ENCODE data around the gene ELP4. TPM values are rescaled to one million over a fixed set of nuclear protein-coding genes. Genes with fewer than 3 reads are reported as not detected.
A peak's percentile ranks its signal among the peaks of the same experiment; 100 is the strongest.

Gene ELP4
- total and polyA plus RNA-seq, 2 experiments from 2014 or later, result 12.3 to 25.1 TPM

DNA sequence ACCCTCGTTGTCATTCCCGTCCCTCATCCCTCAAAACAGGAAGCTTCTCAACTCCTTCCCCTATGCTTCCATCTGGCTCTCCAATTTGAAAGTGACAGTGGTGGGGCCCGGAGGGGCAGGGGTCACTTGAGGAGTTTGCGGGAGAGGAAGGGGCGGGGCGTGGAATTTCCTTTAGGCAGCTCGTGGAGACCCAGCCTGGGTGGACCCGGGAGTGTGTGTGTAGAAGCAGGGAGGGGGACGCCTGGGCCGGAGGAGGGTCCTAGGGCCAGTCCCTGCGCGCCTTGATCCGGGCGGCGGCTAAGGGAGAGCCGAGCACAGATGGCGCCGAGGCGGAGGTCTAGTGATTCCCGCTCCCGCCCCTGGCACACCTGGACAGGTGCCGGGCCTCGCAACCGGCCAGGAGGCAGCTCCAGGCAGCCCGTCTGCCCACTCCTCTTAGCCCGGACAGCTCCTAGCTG, 309.3 kb downstream of the ELP4 start:
- H3K4me2 ChIP-seq, result no peak overlapping the region
- H3K9me2 ChIP-seq (replicated peaks; ENCODE audit: insufficient read depth), result no peaks in the 10 kb centered on the region
- DNase-seq (ENCODE audit: low spot score), result no peak
- no peaks in the 10 kb centered on the region for H4K20me1 ChIP-seq (ENCODE audit: insufficient read depth, poor library complexity, severe bottlenecking)
- no peaks in the 10 kb centered on the region for H3K79me2 ChIP-seq
- no peak overlapping the region for H3K27ac ChIP-seq
- whole genome bisulfite sequencing (ENCODE audit: low lambda C conversion rate, missing lambda C conversion rate), result 9% methylated on average over 16 of the region's 26 CpGs
- no peak overlapping the region for H2AFZ ChIP-seq
- TF ChIP-seq EZH2phosphoT487 (IDR thresholded peaks at IDR 0.05; ENCODE audit: low read depth, severe bottlenecking, unreplicated experiment), result no peak
- no peak for TF ChIP-seq EZH2 (IDR thresholded peaks at IDR 0.05; ENCODE audit: borderline replicate concordance)
- TF ChIP-seq, protein P1, sequence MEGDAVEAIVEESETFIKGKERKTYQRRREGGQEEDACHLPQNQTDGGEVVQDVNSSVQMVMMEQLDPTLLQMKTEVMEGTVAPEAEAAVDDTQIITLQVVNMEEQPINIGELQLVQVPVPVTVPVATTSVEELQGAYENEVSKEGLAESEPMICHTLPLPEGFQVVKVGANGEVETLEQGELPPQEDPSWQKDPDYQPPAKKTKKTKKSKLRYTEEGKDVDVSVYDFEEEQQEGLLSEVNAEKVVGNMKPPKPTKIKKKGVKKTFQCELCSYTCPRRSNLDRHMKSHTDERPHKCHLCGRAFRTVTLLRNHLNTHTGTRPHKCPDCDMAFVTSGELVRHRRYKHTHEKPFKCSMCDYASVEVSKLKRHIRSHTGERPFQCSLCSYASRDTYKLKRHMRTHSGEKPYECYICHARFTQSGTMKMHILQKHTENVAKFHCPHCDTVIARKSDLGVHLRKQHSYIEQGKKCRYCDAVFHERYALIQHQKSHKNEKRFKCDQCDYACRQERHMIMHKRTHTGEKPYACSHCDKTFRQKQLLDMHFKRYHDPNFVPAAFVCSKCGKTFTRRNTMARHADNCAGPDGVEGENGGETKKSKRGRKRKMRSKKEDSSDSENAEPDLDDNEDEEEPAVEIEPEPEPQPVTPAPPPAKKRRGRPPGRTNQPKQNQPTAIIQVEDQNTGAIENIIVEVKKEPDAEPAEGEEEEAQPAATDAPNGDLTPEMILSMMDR (IDR thresholded peaks at IDR 0.05; ENCODE audit: poor library complexity), result no peak
- H3K9me3 ChIP-seq (ENCODE audit: low read depth), result no peaks in the 10 kb centered on the region
- H3K36me3 ChIP-seq (replicated peaks; ENCODE audit: insufficient read depth, low read depth), result no peaks in the 10 kb centered on the region
- no peak overlapping the region for H3K4me3 ChIP-seq
- H3K4me1 ChIP-seq (ENCODE audit: insufficient read depth), result peaks cover 27% of the 10 kb centered on the region
- H3K27me3 ChIP-seq, result peaks cover 100% of the 10 kb centered on the region

DNA sequence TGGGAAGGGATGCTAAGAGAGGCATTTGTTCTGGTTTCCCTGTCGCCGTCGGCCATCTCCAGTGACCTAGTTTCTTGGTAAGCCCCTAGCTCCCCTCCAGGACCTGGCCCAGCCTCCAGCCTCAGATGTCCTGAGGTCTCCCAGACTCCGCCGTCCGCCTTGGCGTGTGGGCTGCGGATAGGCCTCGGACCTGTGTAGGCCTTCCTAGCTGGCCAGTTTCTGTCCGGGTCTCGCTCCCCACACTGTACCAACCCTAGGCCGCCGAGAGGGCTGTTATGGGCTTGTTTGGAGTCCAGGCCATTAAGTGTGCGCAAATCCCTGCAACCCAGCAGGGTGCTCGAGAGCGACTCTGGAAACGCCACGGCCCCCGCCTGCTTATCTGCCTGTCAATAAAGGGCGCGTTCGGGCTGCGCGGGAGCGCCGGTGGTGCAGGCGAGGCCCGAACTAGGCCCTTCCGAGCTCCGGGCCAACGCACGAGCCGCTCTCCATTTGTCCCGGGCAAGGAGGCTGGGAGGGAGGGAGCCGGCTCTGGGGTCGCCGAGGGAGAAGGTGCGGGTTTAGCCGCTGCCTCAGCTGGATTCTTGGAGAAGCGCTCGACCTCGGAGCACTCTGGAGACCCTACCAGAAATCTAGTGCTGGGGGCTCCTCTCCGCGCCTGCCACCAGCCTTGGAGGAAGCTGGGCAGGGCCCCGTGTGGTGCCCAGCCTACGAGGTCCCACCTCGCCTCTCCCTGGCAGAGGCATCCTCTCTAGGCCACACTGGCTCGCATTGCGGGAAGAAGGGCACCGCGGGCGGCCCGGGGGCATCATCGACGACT, 310.3 kb downstream of the ELP4 start:
- Histone ChIP-seq H3K9me2 (replicated peaks; ENCODE audit: insufficient read depth) (no peaks in the 10 kb centered on the region), H3K36me3 (replicated peaks; ENCODE audit: insufficient read depth, low read depth) (no peaks in the 10 kb centered on the region), H3K4me3 (no peak overlapping the region), H3K4me2 (no peak overlapping the region), H3K4me1 (ENCODE audit: insufficient read depth) (peaks cover 27% of the 10 kb centered on the region), H4K20me1 (ENCODE audit: insufficient read depth, poor library complexity, severe bottlenecking) (no peaks in the 10 kb centered on the region), H2AFZ (no peak overlapping the region), H3K9me3 (ENCODE audit: low read depth) (no peaks in the 10 kb centered on the region), H3K79me2 (no peaks in the 10 kb centered on the region), H3K27ac (no peak overlapping the region), H3K27me3 (peaks cover 100% of the 10 kb centered on the region)
- TF ChIP-seq, protein P1 (IDR thresholded peaks at IDR 0.05; ENCODE audit: poor library complexity), result no peak
- peak; percentile 82 for TF ChIP-seq EZH2phosphoT487 (IDR thresholded peaks at IDR 0.05; ENCODE audit: low read depth, severe bottlenecking, unreplicated experiment)
- peak; percentile 82 for TF ChIP-seq EZH2 (IDR thresholded peaks at IDR 0.05; ENCODE audit: borderline replicate concordance)
- WGBS (ENCODE audit: low lambda C conversion rate, missing lambda C conversion rate), result 3% methylated on average over 54 of the region's 55 CpGs
- no peak for DNase-seq (ENCODE audit: low spot score)

DNA sequence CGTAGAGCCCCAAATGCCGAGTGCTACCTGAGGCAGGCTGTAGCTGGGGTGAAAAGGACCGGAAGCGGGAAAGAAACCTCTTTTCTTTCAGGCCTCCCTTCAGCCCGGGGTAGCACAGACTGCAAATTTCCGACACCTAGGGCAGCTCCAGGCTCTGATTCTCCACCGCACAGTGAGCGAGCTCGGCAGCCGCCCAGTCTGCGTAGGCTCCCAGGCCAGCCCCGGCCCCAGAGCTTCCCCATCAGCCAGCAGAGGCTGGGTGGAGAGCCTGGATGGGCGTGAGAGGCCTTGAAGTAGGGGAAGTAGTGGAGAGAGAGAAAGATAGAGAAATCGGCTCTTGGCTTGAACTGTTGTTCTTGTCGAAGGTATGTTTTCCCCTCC, 310.9 kb downstream of the ELP4 start:
- H2AFZ ChIP-seq, result no peak overlapping the region
- H3K4me3 ChIP-seq, result no peak overlapping the region
- DNase-seq (ENCODE audit: low spot score), result no peak
- TF ChIP-seq EZH2phosphoT487 (IDR thresholded peaks at IDR 0.05; ENCODE audit: low read depth, severe bottlenecking, unreplicated experiment) (peak; percentile 35), EZH2 (IDR thresholded peaks at IDR 0.05; ENCODE audit: borderline replicate concordance) (peak; percentile 64)
- TF ChIP-seq, protein P1 (IDR thresholded peaks at IDR 0.05; ENCODE audit: poor library complexity), result no peak
- H3K4me1 ChIP-seq (ENCODE audit: insufficient read depth), result peaks cover 25% of the 10 kb centered on the region
- WGBS (ENCODE audit: low lambda C conversion rate, missing lambda C conversion rate), result 6% methylated on average over 15 of the region's 15 CpGs
- H3K9me3 ChIP-seq (ENCODE audit: low read depth), result no peaks in the 10 kb centered on the region
- no peaks in the 10 kb centered on the region for H3K36me3 ChIP-seq (replicated peaks; ENCODE audit: insufficient read depth, low read depth)
- H3K79me2 ChIP-seq, result no peaks in the 10 kb centered on the region
- no peak overlapping the region for H3K27ac ChIP-seq
- no peaks in the 10 kb centered on the region for H3K9me2 ChIP-seq (replicated peaks; ENCODE audit: insufficient read depth)
- no peaks in the 10 kb centered on the region for H4K20me1 ChIP-seq (ENCODE audit: insufficient read depth, poor library complexity, severe bottlenecking)
- H3K4me2 ChIP-seq, result no peak overlapping the region
- H3K27me3 ChIP-seq, result peaks cover 100% of the 10 kb centered on the region
